Uterus (tissue), 2 donors: Measurements from ENCODE around the gene KLHL7.

ENCODE experiments used
- POLR2A ChIP-seq, 2 donors: fragments of 450-650 bp; IDR thresholded peaks; one replicate each; pipeline ENCODE4 v1.6.1; 2016; ENCODE audit warnings: antibody characterized with exemption in 2 of 2, mild to moderate bottlenecking in 1 of 2, moderate library complexity in 1 of 2
- TF ChIP-seq, protein P1 (sequence below), 4 experiments: fragments of 200-600 bp in 2 of 4; fragments of 450-650 bp in 2 of 4; sonication (generic) in 2 of 4; IDR thresholded peaks; one replicate each; pipeline ENCODE4 v1.5.1; 2016 to 2019; ENCODE audit warnings: antibody characterized with exemption in 4 of 4, mild to moderate bottlenecking in 2 of 4, moderate library complexity in 1 of 4

GRCh38 chr7:23106057-23106822, 655 bp downstream of the KLHL7 start:
- no peak for TF ChIP-seq POLR2A (IDR thresholded peaks at IDR 0.05)
- TF ChIP-seq, protein P1, sequence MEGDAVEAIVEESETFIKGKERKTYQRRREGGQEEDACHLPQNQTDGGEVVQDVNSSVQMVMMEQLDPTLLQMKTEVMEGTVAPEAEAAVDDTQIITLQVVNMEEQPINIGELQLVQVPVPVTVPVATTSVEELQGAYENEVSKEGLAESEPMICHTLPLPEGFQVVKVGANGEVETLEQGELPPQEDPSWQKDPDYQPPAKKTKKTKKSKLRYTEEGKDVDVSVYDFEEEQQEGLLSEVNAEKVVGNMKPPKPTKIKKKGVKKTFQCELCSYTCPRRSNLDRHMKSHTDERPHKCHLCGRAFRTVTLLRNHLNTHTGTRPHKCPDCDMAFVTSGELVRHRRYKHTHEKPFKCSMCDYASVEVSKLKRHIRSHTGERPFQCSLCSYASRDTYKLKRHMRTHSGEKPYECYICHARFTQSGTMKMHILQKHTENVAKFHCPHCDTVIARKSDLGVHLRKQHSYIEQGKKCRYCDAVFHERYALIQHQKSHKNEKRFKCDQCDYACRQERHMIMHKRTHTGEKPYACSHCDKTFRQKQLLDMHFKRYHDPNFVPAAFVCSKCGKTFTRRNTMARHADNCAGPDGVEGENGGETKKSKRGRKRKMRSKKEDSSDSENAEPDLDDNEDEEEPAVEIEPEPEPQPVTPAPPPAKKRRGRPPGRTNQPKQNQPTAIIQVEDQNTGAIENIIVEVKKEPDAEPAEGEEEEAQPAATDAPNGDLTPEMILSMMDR (IDR thresholded peaks at IDR 0.05) = peak in 1 of 4 experiments; percentile 10
